HCT116 (cell line): ENCODE data around the gene A4GALT. TPM values are rescaled to one million over a fixed set of nuclear protein-coding genes. Genes with fewer than 3 reads are reported as not detected.
A peak's percentile ranks its signal among the peaks of the same experiment; 100 is the strongest.

Source experiments
- ATAC-seq: fragments of 200-7000 bp; cut with Tn5 transposase; 2 replicates; pipeline ENCODE4 v1.9.1; 2020; ENCODE audit warnings: mild to moderate bottlenecking, moderate library complexity
- BruUV-seq: library from RNA; stranded (reverse); fragments of 400-500 nt; replicated peaks from 2 replicates; lab custom pipeline; 2021; lab: Mats Ljungman, UMichigan
- CTCF ChIA-PET: fragments of 300-600 bp; sonication (Branson Sonifier 250); formaldehyde crosslinking; loops from one replicate; lab custom pipeline; 2021; ENCODE audit warnings: antibody characterized with exemption; lab: Charles Lee
- POLR2A ChIA-PET: fragments of 300-600, 350-600 bp; sonication (Branson Sonifier 250); formaldehyde crosslinking; loops from one replicate; lab custom pipeline; 2021; ENCODE audit warnings: antibody characterized with exemption; lab: Charles Lee
- RAD21 ChIA-PET, 2 experiments: fragments of 300-600 bp; sonication (Branson Sonifier 250); formaldehyde crosslinking; loops; one replicate each; lab custom pipeline; 2023; ENCODE audit warnings: low total read pairs in 2 of 2; ENCODE audit not compliant: uncharacterized antibody in 2 of 2, unreplicated experiment in 2 of 2, low non-redundant PET in 1 of 2; lab: Charles Lee
- DNase-seq: peaks from one replicate; pipeline ENCODE4 v3.0.0-alpha.2; 2010; ENCODE audit warnings: low read depth, low spot score
- H2AFZ ChIP-seq: fragments of 200-600 bp; shearing (Covaris generic), sonication (generic); 2 replicates; pipeline ENCODE4 v1.6.1; 2017; ENCODE audit warnings: low read depth, mixed run types, mixed read lengths, antibody characterized with exemption, low read length; ENCODE audit not compliant: poor library complexity, severe bottlenecking
- H3K27ac ChIP-seq: 2 replicates; pipeline ENCODE4 v1.5.1; 2012; ENCODE audit warnings: low read depth, low read length
- H3K27me3 ChIP-seq: fragments of 200-600 bp; sonication (generic); 2 replicates; pipeline ENCODE4 v1.6.1; 2016; ENCODE audit warnings: mixed run types, low read length, mixed read lengths; ENCODE audit not compliant: insufficient read depth
- H3K36me3 ChIP-seq, 2 experiments: fragments of 200-500 bp in 1 of 2; fragments of 200-600 bp in 1 of 2; sonication (Bioruptor generic) in 1 of 2; sonication (generic) in 1 of 2; 2 replicates each; pipeline versions ENCODE4 v1.5.1 to v1.6.1; 2014 to 2016; ENCODE audit warnings: low read length in 2 of 2, inconsistent platforms in 1 of 2, mixed read lengths in 1 of 2, mixed run types in 1 of 2; ENCODE audit not compliant: insufficient read depth in 2 of 2, control insufficient read depth in 1 of 2
- H3K4me1 ChIP-seq, 2 experiments: fragments of 200-600 bp in 1 of 2; sonication (generic) in 1 of 2; 2 replicates each; pipeline versions ENCODE4 v1.5.1 to v1.6.1; 2012 to 2017; ENCODE audit warnings: low read length in 2 of 2, inconsistent platforms in 1 of 2, mild to moderate bottlenecking in 1 of 2, mixed read lengths in 1 of 2, mixed run types in 1 of 2, moderate library complexity in 1 of 2; ENCODE audit not compliant: insufficient read depth in 2 of 2, control insufficient read depth in 1 of 2
- H3K4me2 ChIP-seq: fragments of 200-600 bp; sonication (generic); 2 replicates; pipeline ENCODE4 v1.6.1; 2017; ENCODE audit warnings: mixed run types, low read length, mixed read lengths
- H3K4me3 ChIP-seq, 2 experiments: fragments of 200-600 bp in 1 of 2; sonication (generic) in 1 of 2; replicated peaks in 1 of 2; 2 replicates each; pipeline ENCODE4 v1.5.1; 2011 to 2016; ENCODE audit warnings: low read length in 2 of 2, control low read depth in 1 of 2, low read depth in 1 of 2, mild to moderate bottlenecking in 1 of 2, mixed read lengths in 1 of 2, mixed run types in 1 of 2
- H3K79me2 ChIP-seq: fragments of 200-600 bp; sonication (generic); 2 replicates; pipeline ENCODE4 v1.6.1; 2017; ENCODE audit warnings: mild to moderate bottlenecking, mixed run types, low read length, moderate library complexity, mixed read lengths; ENCODE audit not compliant: insufficient read depth
- H3K9ac ChIP-seq: fragments of 200-600 bp; sonication (generic); 2 replicates; pipeline ENCODE4 v1.6.1; 2016; ENCODE audit warnings: low read length, mixed read lengths
- H3K9me2 ChIP-seq: fragments of 200-600 bp; sonication (generic), shearing (Covaris generic); 2 replicates; pipeline ENCODE4 v1.6.1; 2017; ENCODE audit warnings: mixed run types, mild to moderate bottlenecking, moderate library complexity; ENCODE audit not compliant: insufficient read depth
- H3K9me3 ChIP-seq, 2 experiments: fragments of 200-500 bp in 1 of 2; fragments of 200-600 bp in 1 of 2; sonication (Bioruptor generic) in 1 of 2; sonication (generic) in 1 of 2; 2 replicates each; pipeline ENCODE4 v1.6.1; 2014 to 2017; ENCODE audit warnings: low read length in 2 of 2, mixed read lengths in 2 of 2, inconsistent platforms in 1 of 2, low read depth in 1 of 2, mild to moderate bottlenecking in 1 of 2, mixed run types in 1 of 2, moderate library complexity in 1 of 2; ENCODE audit not compliant: control insufficient read depth in 1 of 2, insufficient read depth in 1 of 2
- H4K20me1 ChIP-seq: fragments of 200-600 bp; sonication (generic), shearing (Covaris generic); 2 replicates; pipeline ENCODE4 v1.6.1; 2017; ENCODE audit warnings: mixed run types, mild to moderate bottlenecking, moderate library complexity; ENCODE audit not compliant: insufficient read depth
- CEBPB ChIP-seq: IDR thresholded peaks from 2 replicates; pipeline ENCODE4 v1.6.1; 2012; ENCODE audit warnings: low read depth
- POLR2AphosphoS5 ChIP-seq: IDR thresholded peaks from 2 replicates; pipeline ENCODE4 v1.6.1; 2011; ENCODE audit warnings: mild to moderate bottlenecking, low read depth, low read length, moderate library complexity
- SIN3A ChIP-seq: IDR thresholded peaks from 2 replicates; pipeline ENCODE4 v1.6.1; 2012; ENCODE audit warnings: low read depth
- TCF7L2 ChIP-seq: IDR thresholded peaks from 2 replicates; pipeline ENCODE4 v1.7.0; 2011; ENCODE audit warnings: borderline replicate concordance, inconsistent platforms; ENCODE audit not compliant: insufficient read depth, insufficient read length; ENCODE audit errors: extremely low read depth
- ZBTB33 ChIP-seq: IDR thresholded peaks from 2 replicates; pipeline ENCODE4 v1.6.1; 2011; ENCODE audit warnings: mild to moderate bottlenecking, low read length, moderate library complexity; ENCODE audit not compliant: insufficient replicate concordance; ENCODE audit errors: extremely low read depth
- ZFX ChIP-seq: fragments of 450-650 bp; IDR thresholded peaks from 2 replicates; pipeline ENCODE4 v1.6.1; 2017
- intact Hi-C: fragments of 100-400 bp; cut with micrococcal nuclease; formaldehyde crosslinking; loops from 2 replicates; pipeline ENCODE4 v1.10.0; 2022
- total RNA-seq: library from RNA; stranded (reverse); gene quantifications from one replicate; pipeline ENCODE4 v1.2.1, GENCODE V29; 2021; ENCODE audit not compliant: unreplicated experiment

The A4GALT gene
- total RNA-seq, 1 experiment from 2014 or later, result 16.0 TPM

- H3K36me3 ChIP-seq, result no peaks in the 10 kb centered on the region
- CTCF ChIA-PET, result no interaction called here
- H3K27ac ChIP-seq, result no peak overlapping the region
- no peak overlapping the region for H3K4me3 ChIP-seq
- intact Hi-C loops, result no loop called here
- POLR2A ChIA-PET, result no interaction called here
- no peak overlapping the region for H3K9ac ChIP-seq
- H2AFZ ChIP-seq, result no peak overlapping the region
- ATAC-seq (peak; percentile 39), DNase-seq (no peak)
- RAD21 ChIA-PET, result no interaction called here
- H3K9me3 ChIP-seq, result no peaks in the 10 kb centered on the region
- peak overlapping the region; percentile 38 for H3K4me2 ChIP-seq
- no peaks in the 10 kb centered on the region for H4K20me1 ChIP-seq
- H3K4me1 ChIP-seq, result peaks cover 35 to 69% of the 10 kb centered on the region in 2 experiments
- TF ChIP-seq TCF7L2 (peak; percentile 47), ZBTB33 (no peak)
- TF ChIP-seq, all 23 proteins: peak for 1
- Histone ChIP-seq H3K79me2 (peaks cover 24% of the 10 kb centered on the region; the same call in 1 of the 2 replicates), H3K9me2 (no peaks in the 10 kb centered on the region), H3K27me3 (no peaks in the 10 kb centered on the region)
- BruUV-seq, result no TSS peak
These were observed 3.3 kb downstream of the A4GALT start for GRCh38 chr22:42717197-42717928.

GRCh38 chr22:42716649-42717127, 4.0 kb downstream of the A4GALT start:
- ChIA-PET CTCF (no interaction called here), RAD21 (no interaction called here), POLR2A (no interaction called here)
- no peaks in the 10 kb centered on the region for H3K9me2 ChIP-seq
- no peak overlapping the region for H3K4me3 ChIP-seq
- no peaks in the 10 kb centered on the region for H4K20me1 ChIP-seq
- H3K4me1 ChIP-seq, result peaks cover 41 to 70% of the 10 kb centered on the region in 2 experiments
- intact Hi-C loops, result no loop called here
- H3K36me3 ChIP-seq, result no peaks in the 10 kb centered on the region
- H3K4me2 ChIP-seq, result peak overlapping the region; percentile 38
- no peak overlapping the region for H3K9ac ChIP-seq
- no peaks in the 10 kb centered on the region for H3K9me3 ChIP-seq
- no peak overlapping the region for H3K27ac ChIP-seq
- peaks cover 28% of the 10 kb centered on the region; the same call in 1 of the 2 replicates for H3K79me2 ChIP-seq
- ATAC-seq (no peak), DNase-seq (no peak)
- TF ChIP-seq ZFX, result no peak
- TF ChIP-seq CEBPB, result no peak
- no peak for TF ChIP-seq POLR2AphosphoS5
- TF ChIP-seq SIN3A, result no peak
- H3K27me3 ChIP-seq, result no peaks in the 10 kb centered on the region
- no peak overlapping the region for H2AFZ ChIP-seq
- no TSS peak for BruUV-seq
